ENCODE measurements around the gene ATXN1. TPM values are rescaled to one million over a fixed set of nuclear protein-coding genes. Genes with fewer than 3 reads are reported as not detected.

Gene ATXN1
- total RNA-seq, 4 donors from 2014 or later, result 21.0 to 102 (median 51.1) TPM

DNA sequence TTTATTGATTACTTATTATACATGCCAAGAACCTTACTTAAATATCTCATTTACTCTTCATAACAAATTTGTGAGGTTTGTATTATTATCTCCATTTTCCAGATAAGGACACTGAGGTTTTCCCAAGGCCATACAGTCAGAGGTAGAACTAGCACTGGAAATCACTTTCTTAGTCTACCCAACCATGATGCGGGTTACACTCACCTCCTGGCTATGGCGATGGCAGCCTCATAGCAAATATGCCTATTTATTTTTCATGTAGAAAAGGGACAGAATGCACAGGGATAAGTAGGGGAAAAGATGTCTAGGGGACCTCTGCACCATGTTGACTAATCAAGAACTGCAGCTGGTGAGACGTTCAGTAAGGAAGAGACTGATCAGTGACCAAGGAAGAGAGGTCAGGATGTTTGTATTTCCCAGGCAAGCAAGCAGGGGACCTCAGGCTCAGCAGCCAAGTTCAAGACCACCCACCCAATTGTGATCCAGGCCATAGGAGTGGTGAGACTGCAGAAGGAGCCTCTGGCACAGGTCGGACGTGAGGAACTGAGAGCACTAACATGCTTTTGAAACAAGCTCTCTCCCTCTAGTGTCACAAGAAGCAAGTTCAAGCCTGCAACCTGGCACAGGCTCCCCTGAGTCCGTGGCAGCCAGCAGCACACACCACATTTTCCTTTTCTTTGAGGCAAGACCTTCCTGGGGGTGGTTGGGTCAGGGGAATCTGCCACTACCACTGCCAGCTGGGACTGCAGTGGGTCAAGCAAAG lies 425.0 kb downstream of the ATXN1 start:
- peak overlapping the region; percentile 72 to 78 for H3K27ac ChIP-seq
- DNase-seq, result no peak
- intact Hi-C loops (cut with DNase I; ENCODE audit: low total_unique reads), result loop anchor here (5.0 kb wide), 1 partner anchor 426 kb away; the partner anchor contains the start of gene ATXN1
- H3K4me3 ChIP-seq, result no peak overlapping the region
- H3K36me3 ChIP-seq, result no peaks in the 10 kb centered on the region
- H3K27me3 ChIP-seq, result no peaks in the 10 kb centered on the region
- peaks cover 21 to 53% of the 10 kb centered on the region in 2 donors for H3K4me1 ChIP-seq
- no peak for TF ChIP-seq POLR2A (IDR thresholded peaks at IDR 0.05)
- TF ChIP-seq, protein P1, sequence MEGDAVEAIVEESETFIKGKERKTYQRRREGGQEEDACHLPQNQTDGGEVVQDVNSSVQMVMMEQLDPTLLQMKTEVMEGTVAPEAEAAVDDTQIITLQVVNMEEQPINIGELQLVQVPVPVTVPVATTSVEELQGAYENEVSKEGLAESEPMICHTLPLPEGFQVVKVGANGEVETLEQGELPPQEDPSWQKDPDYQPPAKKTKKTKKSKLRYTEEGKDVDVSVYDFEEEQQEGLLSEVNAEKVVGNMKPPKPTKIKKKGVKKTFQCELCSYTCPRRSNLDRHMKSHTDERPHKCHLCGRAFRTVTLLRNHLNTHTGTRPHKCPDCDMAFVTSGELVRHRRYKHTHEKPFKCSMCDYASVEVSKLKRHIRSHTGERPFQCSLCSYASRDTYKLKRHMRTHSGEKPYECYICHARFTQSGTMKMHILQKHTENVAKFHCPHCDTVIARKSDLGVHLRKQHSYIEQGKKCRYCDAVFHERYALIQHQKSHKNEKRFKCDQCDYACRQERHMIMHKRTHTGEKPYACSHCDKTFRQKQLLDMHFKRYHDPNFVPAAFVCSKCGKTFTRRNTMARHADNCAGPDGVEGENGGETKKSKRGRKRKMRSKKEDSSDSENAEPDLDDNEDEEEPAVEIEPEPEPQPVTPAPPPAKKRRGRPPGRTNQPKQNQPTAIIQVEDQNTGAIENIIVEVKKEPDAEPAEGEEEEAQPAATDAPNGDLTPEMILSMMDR (IDR thresholded peaks at IDR 0.05), result no peak
- H3K9me3 ChIP-seq, result no peaks in the 10 kb centered on the region

DNA sequence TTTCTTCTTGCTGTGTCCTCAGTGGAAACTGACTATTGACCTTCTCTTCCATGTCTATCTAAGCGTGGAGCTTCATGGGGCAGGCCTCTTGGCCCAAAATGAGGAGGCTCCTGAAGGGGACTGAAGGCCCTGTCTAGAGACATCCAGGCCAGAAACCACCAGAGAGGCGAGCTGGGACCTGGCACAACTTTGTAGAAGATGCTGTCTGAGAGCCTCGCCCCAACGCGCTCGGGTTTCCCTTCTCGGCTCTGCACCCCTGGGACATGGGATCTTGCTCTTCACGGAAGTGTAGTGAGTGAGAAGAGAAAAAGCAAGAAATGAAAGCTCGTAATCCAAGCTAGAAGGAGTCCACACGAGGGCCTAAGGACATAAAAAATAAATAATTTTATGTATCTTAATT lies 426.1 kb downstream of the ATXN1 start:
- H3K27ac ChIP-seq, result peak overlapping the region; percentile 72 to 78
- peak in 1 of 2 donors; percentile 11 for DNase-seq
- no peaks in the 10 kb centered on the region for H3K27me3 ChIP-seq
- peaks cover 21 to 53% of the 10 kb centered on the region in 2 donors for H3K4me1 ChIP-seq
- TF ChIP-seq POLR2A (IDR thresholded peaks at IDR 0.05), result no peak
- TF ChIP-seq, protein P1 (IDR thresholded peaks at IDR 0.05), result no peak
- no peaks in the 10 kb centered on the region for H3K9me3 ChIP-seq
- H3K4me3 ChIP-seq, result no peak overlapping the region
- H3K36me3 ChIP-seq, result no peaks in the 10 kb centered on the region
- intact Hi-C loops (cut with DNase I; ENCODE audit: low total_unique reads), result loop anchor here (5.0 kb wide), 1 partner anchor 427 kb away; the partner anchor contains the start of gene ATXN1

DNA sequence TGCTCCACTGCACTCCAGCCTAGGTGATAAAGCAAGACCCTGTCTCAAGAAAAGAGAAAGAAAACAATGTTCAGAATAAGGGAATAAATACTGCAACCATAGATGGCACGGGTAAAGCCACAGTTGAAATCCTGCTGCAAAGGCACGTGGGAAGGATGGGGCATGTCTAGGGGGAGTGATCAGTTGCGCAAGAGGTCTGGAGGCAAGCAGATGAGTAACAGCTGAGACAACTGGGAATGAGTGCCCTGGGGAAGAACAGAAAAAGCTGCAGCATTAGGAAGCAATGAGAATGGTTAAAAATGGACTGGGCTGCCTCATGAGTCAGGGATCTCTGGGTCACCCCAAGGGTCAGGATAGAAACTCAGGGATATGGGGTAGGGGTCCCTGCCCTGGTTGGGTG lies 426.6 kb downstream of the ATXN1 start:
- Histone ChIP-seq H3K9me3 (no peaks in the 10 kb centered on the region), H3K4me1 (peaks cover 21 to 53% of the 10 kb centered on the region in 2 donors), H3K27me3 (no peaks in the 10 kb centered on the region), H3K27ac (peak overlapping the region; percentile 72 to 78), H3K36me3 (no peaks in the 10 kb centered on the region), H3K4me3 (no peak overlapping the region)
- DNase-seq, result peak; percentile 78 to 90
- no peak for TF ChIP-seq POLR2A (IDR thresholded peaks at IDR 0.05)
- TF ChIP-seq, protein P1 (IDR thresholded peaks at IDR 0.05), result no peak
- intact Hi-C loops (cut with DNase I; ENCODE audit: low total_unique reads), result loop anchor here (5.0 kb wide), 1 partner anchor 428 kb away; the partner anchor contains the start of gene ATXN1

DNA sequence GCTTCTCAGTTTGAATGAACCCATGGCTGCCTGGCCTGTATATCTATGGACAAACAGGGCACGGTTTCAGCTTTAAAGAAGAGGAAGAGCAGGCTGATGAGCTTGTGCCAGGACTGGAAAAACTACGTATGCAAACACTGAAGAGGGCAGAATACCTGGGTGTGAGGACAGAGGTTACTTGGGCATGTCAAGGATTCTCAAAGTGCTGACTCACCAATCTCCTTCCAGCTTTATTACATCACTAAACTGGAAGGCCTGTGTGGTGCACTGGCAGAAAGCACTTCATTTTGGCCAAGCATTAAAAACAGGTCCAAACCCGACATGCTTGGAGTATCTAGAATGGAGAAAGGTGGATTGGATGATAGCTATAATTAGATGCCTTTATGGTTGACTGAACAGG lies 427.7 kb downstream of the ATXN1 start:
- H3K36me3 ChIP-seq, result no peaks in the 10 kb centered on the region
- TF ChIP-seq POLR2A (IDR thresholded peaks at IDR 0.05), result no peak
- TF ChIP-seq, protein P1 (IDR thresholded peaks at IDR 0.05), result no peak

DNA sequence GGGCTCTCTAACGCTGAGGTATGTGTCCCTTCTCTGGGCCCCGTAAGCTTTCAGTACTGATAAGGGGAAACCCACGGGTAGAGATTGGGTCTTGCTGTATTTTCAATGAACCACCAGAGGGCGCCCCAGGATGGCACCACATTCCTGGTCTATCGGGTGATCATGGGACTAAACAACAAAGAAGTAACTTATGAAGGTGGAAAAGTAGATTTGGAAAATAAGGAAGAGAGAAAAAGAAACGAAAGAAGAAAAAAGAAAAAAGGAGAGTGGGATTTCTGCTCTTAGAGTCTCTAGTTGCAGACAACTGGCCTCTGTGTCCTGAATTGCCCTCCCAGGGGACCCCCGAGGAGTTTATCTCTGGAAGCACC lies 429.1 kb downstream of the ATXN1 start:
- H3K27ac ChIP-seq, result peak overlapping the region; percentile 53 to 78
- H3K27me3 ChIP-seq, result no peaks in the 10 kb centered on the region
- H3K4me1 ChIP-seq, result peaks cover 13 to 34% of the 10 kb centered on the region in 2 donors
- no peak overlapping the region for H3K4me3 ChIP-seq
- DNase-seq, result peak; percentile 81 to 86
- intact Hi-C loops (cut with DNase I; ENCODE audit: low total_unique reads), result no loop called here
- TF ChIP-seq, protein P1 (IDR thresholded peaks at IDR 0.05), result peak; percentile 88 to 92 (median 90)
- TF ChIP-seq POLR2A (IDR thresholded peaks at IDR 0.05), result no peak
- H3K36me3 ChIP-seq, result no peaks in the 10 kb centered on the region
- no peaks in the 10 kb centered on the region for H3K9me3 ChIP-seq

More for the DNA sequence above, 427.7 kb downstream of the ATXN1 start:
- intact Hi-C loops (cut with DNase I; ENCODE audit: low total_unique reads), result no loop called here
- peaks cover 19 to 42% of the 10 kb centered on the region in 2 donors for H3K4me1 ChIP-seq
- no peaks in the 10 kb centered on the region for H3K27me3 ChIP-seq
- no peaks in the 10 kb centered on the region for H3K9me3 ChIP-seq
- H3K4me3 ChIP-seq, result no peak overlapping the region
- DNase-seq, result peak in 1 of 2 donors; percentile 11
- H3K27ac ChIP-seq, result peak overlapping the region; percentile 52 to 78
